Activated CD8-positive, alpha-beta memory T cell treated with anti-CD3 and anti-CD28 coated beads for 48 hours (primary cell): Measurements from ENCODE around the gene ZNF507.

Source experiments
- DNase-seq, 3 experiments: peaks; one replicate each; pipeline ENCODE4 v3.0.0-alpha.2; 2020; ENCODE audit warnings: low read depth in 2 of 3, low spot score in 2 of 3

The ZNF507 gene

GRCh38 chr19:32339423-32339822, 6.0 kb upstream of the ZNF507 start:
- DNase-seq: no peak

GRCh38 chr19:32339988-32340874, 5.2 kb upstream of the ZNF507 start:
- DNase-seq: peak in 1 of 3 experiments; percentile 13

GRCh38 chr19:32342695-32343094, 2.7 kb upstream of the ZNF507 start:
- DNase-seq: no peak

GRCh38 chr19:32343550-32344262, 1.7 kb upstream of the ZNF507 start:
- no peak for DNase-seq

GRCh38 chr19:32346901-32347300, 1.5 kb downstream of the ZNF507 start:
- no peak for DNase-seq

GRCh38 chr19:32347573-32347972, 2.2 kb downstream of the ZNF507 start:
- no peak for DNase-seq

- DNase-seq: no peak
These were observed 3.6 kb downstream of the ZNF507 start for GRCh38 chr19:32349051-32349450.

GRCh38 chr19:32349724-32350470, 4.5 kb downstream of the ZNF507 start:
- DNase-seq: no peak

- DNase-seq: no peak
These were observed 5.1 kb downstream of the ZNF507 start for GRCh38 chr19:32350471-32350865.

- no peak for DNase-seq
These were observed 5.6 kb downstream of the ZNF507 start for GRCh38 chr19:32350987-32351348.

GRCh38 chr19:32352241-32352630, 6.8 kb downstream of the ZNF507 start:
- no peak for DNase-seq

- DNase-seq: no peak
These were observed 8.9 kb downstream of the ZNF507 start for GRCh38 chr19:32354345-32354744.

- no peak for DNase-seq
These were observed 9.9 kb downstream of the ZNF507 start for GRCh38 chr19:32355309-32355708.

GRCh38 chr19:32357720-32358119, 12.3 kb downstream of the ZNF507 start:
- no peak for DNase-seq

- no peak for DNase-seq
These were observed 12.9 kb downstream of the ZNF507 start for GRCh38 chr19:32358321-32358720.

- no peak for DNase-seq
These were observed 14.2 kb downstream of the ZNF507 start for GRCh38 chr19:32359581-32359980.

GRCh38 chr19:32361574-32362317, 16.3 kb downstream of the ZNF507 start:
- no peak for DNase-seq

- DNase-seq: no peak
These were observed 16.9 kb downstream of the ZNF507 start for GRCh38 chr19:32362318-32362691.

- no peak for DNase-seq
These were observed 17.8 kb downstream of the ZNF507 start for GRCh38 chr19:32363175-32363574.

- DNase-seq: no peak
These were observed 18.2 kb downstream of the ZNF507 start for GRCh38 chr19:32363632-32364031.

GRCh38 chr19:32364040-32364439, 18.6 kb downstream of the ZNF507 start:
- DNase-seq: no peak
